ENCODE results near the gene CPTP.

- TF ChIP-seq CTCF (IDR thresholded peaks at IDR 0.05) = peak in 5 of 7 experiments; percentile 61 to 78 (median 74)
- TF ChIP-seq POLR2A (IDR thresholded peaks at IDR 0.05) = no peak
- TF ChIP-seq POLR2AphosphoS5 (IDR thresholded peaks at IDR 0.05) = peak in 1 of 3 donors; percentile 47
These were observed 32.8 kb upstream of the CPTP start for GRCh38 chr1:1291548-1292441.
